K562 (cell line): Measurements from ENCODE around the gene RUVBL2. TPM values are rescaled to one million over a fixed set of nuclear protein-coding genes. Genes with fewer than 3 reads are reported as not detected.

Experiments
- CBX8 ChIP-seq: fragments of 200-600 bp; sonication (generic); IDR thresholded peaks from 2 replicates; pipeline ENCODE4 v1.6.1; 2012; ENCODE audit warnings: borderline replicate concordance, mixed run types, low read depth, mild to moderate bottlenecking, moderate library complexity, mixed read lengths, low read length, control low read depth, inconsistent platforms; ENCODE audit not compliant: poor library complexity, severe bottlenecking; ENCODE audit errors: extremely low read depth
- CHD1 ChIP-seq: fragments of 200-600 bp; sonication (generic); IDR thresholded peaks from one replicate; pipeline ENCODE4 v1.6.1; 2012; ENCODE audit warnings: mild to moderate bottlenecking, moderate library complexity, low read length, inconsistent platforms
- DACH1 ChIP-seq: fragments of 450-650 bp; IDR thresholded peaks from 2 replicates; pipeline ENCODE4 v1.6.1; 2018; ENCODE audit not compliant: partially characterized antibody
- DIDO1 ChIP-seq: fragments of 450-650 bp; IDR thresholded peaks from 2 replicates; pipeline ENCODE4 v1.6.1; 2016; ENCODE audit warnings: low read depth, missing biosample characterization, missing genetic modification characterization
- ELF1 ChIP-seq: fragments of 200-800 bp; sonication (Bioruptor generic); IDR thresholded peaks from 2 replicates; pipeline ENCODE4 v1.6.1; 2016; ENCODE audit warnings: missing genetic modification characterization, missing compliant biosample characterization
- JUNB ChIP-seq: fragments of 450-650 bp; formaldehyde crosslinking; conservative IDR thresholded peaks from 2 replicates; pipeline ENCODE4 v1.4.0; 2020; ENCODE audit warnings: mild to moderate bottlenecking
- MEF2A ChIP-seq: IDR thresholded peaks from 2 replicates; pipeline ENCODE4 v1.6.1; 2011; ENCODE audit warnings: low read depth, mild to moderate bottlenecking, low read length, moderate library complexity; ENCODE audit not compliant: control insufficient read depth
- MTF1 ChIP-seq: fragments of 250-450 bp; sonication (Bioruptor Pico); IDR thresholded peaks from 2 replicates; pipeline ENCODE4 v1.9.0; 2021; ENCODE audit warnings: moderate library complexity, mild to moderate bottlenecking, inconsistent platforms, borderline replicate concordance
- NCOA6 ChIP-seq: fragments of 450-650 bp; IDR thresholded peaks from 2 replicates; pipeline ENCODE4 v1.6.1; 2017; ENCODE audit warnings: mild to moderate bottlenecking
- NCOR1 ChIP-seq: fragments of 450-650 bp; IDR thresholded peaks from 2 replicates; pipeline ENCODE4 v1.6.1; 2016; ENCODE audit warnings: mild to moderate bottlenecking, moderate library complexity
- PML ChIP-seq: IDR thresholded peaks from 2 replicates; pipeline ENCODE4 v1.6.1; 2012; ENCODE audit warnings: low read length, inconsistent platforms
- RCOR1 ChIP-seq, 2 experiments: IDR thresholded peaks; 2 replicates each; pipeline ENCODE4 v1.6.1; 2012; ENCODE audit warnings: low read depth in 2 of 2, low read length in 2 of 2, borderline replicate concordance in 1 of 2, improper control_type of control experiment in 1 of 2
- SMARCB1 ChIP-seq: IDR thresholded peaks from 2 replicates; pipeline ENCODE4 v1.6.1; 2011; ENCODE audit warnings: improper control_type of control experiment, low read depth; ENCODE audit not compliant: insufficient read length
- SPI1 ChIP-seq: IDR thresholded peaks from 2 replicates; pipeline ENCODE4 v1.6.1; 2011; ENCODE audit warnings: low read depth, low read length, control low read depth, borderline replicate concordance
- SUPT5H ChIP-seq: fragments of 450-650 bp; IDR thresholded peaks from 2 replicates; pipeline ENCODE4 v1.6.1; 2016
- TAF7 ChIP-seq: fragments of 450-650 bp; IDR thresholded peaks from 2 replicates; pipeline ENCODE4 v1.6.1; 2016; ENCODE audit warnings: missing genetic modification characterization, missing compliant biosample characterization
- ZBED1 ChIP-seq: IDR thresholded peaks from 2 replicates; pipeline ENCODE4 v1.6.1; 2014
- ZKSCAN8 ChIP-seq: fragments of 200-800 bp; sonication (Bioruptor generic); IDR thresholded peaks from 2 replicates; pipeline ENCODE4 v1.6.1; 2016; ENCODE audit warnings: missing genetic modification characterization, missing compliant biosample characterization
- ZNF24 ChIP-seq: fragments of 450-650 bp; IDR thresholded peaks from 2 replicates; pipeline ENCODE4 v1.6.1; 2016
- ZNF280A ChIP-seq: fragments of 450-650 bp; IDR thresholded peaks from 2 replicates; pipeline ENCODE4 v1.6.1; 2018; ENCODE audit warnings: mild to moderate bottlenecking, low read depth; ENCODE audit not compliant: partially characterized antibody
- polyA plus RNA-seq, 8 experiments: library from polyadenylated mRNA; depleted of rRNA in 4 of 8; stranded (reverse) in 5 of 8; unstranded in 3 of 8; fragments of >200 nt; fragmentation: Nextera tagmentation in 2 of 8; fragmentation: Illumina TruSeq in 1 of 8; extraction: Ambion mirVana in 2 of 8; extraction: Trizol in 1 of 8; gene quantifications; 2 replicates each; pipeline versions ENCODE4 v1.2.1 to v1.2.3, GENCODE V29; 2011 to 2014; ENCODE audit warnings: inconsistent platforms in 1 of 8, missing spikeins in 1 of 8
- total RNA-seq, 7 experiments: library from RNA; depleted of rRNA in 6 of 7; stranded (reverse); fragments of >200 nt in 6 of 7; fragmentation: Illumina TruSeq in 2 of 7; extraction: Trizol in 2 of 7; gene quantifications; 2 replicates each; pipeline versions ENCODE4 v1.2.1 to v1.2.3, GENCODE V29; 2011 to 2021; ENCODE audit warnings: low replicate concordance in 1 of 7

RUVBL2 gene
- total and polyA plus RNA-seq, 9 of the 15 experiments (the other 6 are each of a cell fraction or from before 2014, with no cell fraction given), result 71.4 to 453 (median 237) TPM

DNA sequence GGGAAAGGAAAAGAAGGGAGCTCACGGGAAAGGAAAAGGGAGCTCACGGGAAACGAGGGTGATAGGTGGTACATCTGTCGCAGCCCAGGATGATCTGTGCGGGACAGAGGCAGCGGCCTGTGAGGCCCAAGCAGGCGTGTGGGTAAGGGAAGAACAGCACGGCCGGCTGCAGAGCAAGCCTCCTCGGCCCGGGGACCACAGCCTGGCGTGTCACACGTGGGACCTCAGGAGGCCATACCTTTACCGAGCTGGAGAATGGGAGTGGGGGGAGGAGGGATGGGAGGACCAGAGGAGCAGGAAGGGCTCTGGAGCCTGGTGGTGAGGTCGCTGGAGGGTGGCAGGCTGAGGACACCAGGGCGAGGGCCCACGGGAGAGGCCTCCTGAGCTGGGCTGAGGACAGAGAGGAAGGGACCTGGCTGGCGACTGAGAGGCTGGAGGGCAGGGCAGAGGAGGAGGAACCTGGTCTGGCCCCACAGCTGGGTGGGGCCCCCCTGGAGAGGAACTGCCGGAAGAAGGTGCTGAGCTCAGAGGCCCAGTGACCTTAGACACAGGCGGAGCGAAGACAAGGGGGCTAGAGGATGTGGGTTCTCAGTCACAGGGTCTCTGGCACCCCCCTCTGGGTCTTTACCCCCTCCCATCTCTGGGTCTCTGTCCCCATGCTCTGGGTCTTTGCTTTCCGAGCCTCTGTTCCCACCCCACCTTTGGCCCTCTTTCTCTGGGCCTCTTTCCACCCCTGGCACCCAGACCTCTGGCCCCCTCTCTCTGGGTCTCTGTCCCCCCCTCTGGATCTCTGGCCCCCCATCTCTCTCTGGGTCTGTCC, 31.4 kb upstream of the RUVBL2 start (continued):
- TF ChIP-seq JUNB (CRISPR knock-in tag) (no peak), ZNF280A (no peak), RCOR1 (IDR thresholded peaks at IDR 0.05; ENCODE audit: borderline replicate concordance in 1 of 2, low read depth in 2 of 2, low read length in 2 of 2) (peak in 1 of 2 experiments; percentile 76; a peak in 1 of 4 replicates), ZKSCAN8 (CRISPR knock-in tag) (no peak), CHD1 (no peak), SPI1 (peak; percentile 94), ZNF24 (no peak), TAF7 (no peak; the same call in 1 of the 2 replicates), DIDO1 (tag) (no peak), ZBED1 (no peak), SUPT5H (peak; percentile 87), DACH1 (peak; percentile 77), ELF1 (tag) (peak; percentile 72), NCOR1 (peak; percentile 50), SMARCB1 (no peak), PML (peak; percentile 43), MEF2A (no peak), MTF1 (CRISPR knock-in tag) (no peak), NCOA6 (no peak), CBX8 (no peak)
